H1 (cell line): Measurements from ENCODE around the gene IKZF2. TPM values are rescaled to one million over a fixed set of nuclear protein-coding genes. Genes with fewer than 3 reads are reported as not detected.

Experiments used
- CTCF ChIA-PET: fragments of 300-600 bp; sonication (Branson Sonifier 250); formaldehyde crosslinking; loops from one replicate; lab custom pipeline; 2021; ENCODE audit not compliant: partially characterized antibody; lab: Charles Lee
- POLR2A ChIA-PET: fragments of 300-600 bp; sonication (Branson Sonifier 250); formaldehyde crosslinking; loops from one replicate; lab custom pipeline; 2021; ENCODE audit warnings: inconsistent platforms; ENCODE audit not compliant: partially characterized antibody; lab: Charles Lee
- DNase-seq, 2 experiments: peaks; one replicate each; pipeline versions ENCODE4 v3.0.0 to v3.0.0-alpha.2; 2010 to 2022; ENCODE audit warnings: low spot score in 2 of 2, low read depth in 1 of 2, mixed read lengths in 1 of 2
- FAIRE-seq: peaks from 2 replicates; lab custom pipeline; 2011; peaks lifted over from hg19 to GRCh38; lab: Jason Lieb, UNC
- H2AFZ ChIP-seq: 2 replicates; pipeline ENCODE4 v1.8.1; 2012; ENCODE audit warnings: low read length, inconsistent platforms
- H2AK5ac ChIP-seq: 2 replicates; pipeline ENCODE4 v1.6.1; 2013; ENCODE audit warnings: low read depth, low read length
- H2BK120ac ChIP-seq: replicated peaks from 2 replicates; pipeline ENCODE3; 2013; ENCODE audit warnings: low read depth, low read length, inconsistent platforms
- H2BK12ac ChIP-seq: 2 replicates; pipeline ENCODE4 v1.6.1; 2013; ENCODE audit warnings: low read depth, low read length
- H2BK15ac ChIP-seq: 2 replicates; pipeline ENCODE4 v1.6.1; 2013; ENCODE audit warnings: low read length
- H2BK20ac ChIP-seq: 2 replicates; pipeline ENCODE4 v1.6.1; 2013; ENCODE audit warnings: low read length
- H2BK5ac ChIP-seq: 2 replicates; pipeline ENCODE4 v1.6.1; 2013; ENCODE audit warnings: low read depth, low read length
- H3K14ac ChIP-seq: 2 replicates; pipeline ENCODE4 v1.6.1; 2013; ENCODE audit warnings: inconsistent platforms; ENCODE audit not compliant: insufficient read length
- H3K18ac ChIP-seq: 2 replicates; pipeline ENCODE4 v1.6.1; 2013; ENCODE audit warnings: low read length; ENCODE audit errors: extremely low read depth
- H3K23ac ChIP-seq: 2 replicates; pipeline ENCODE4 v1.6.1; 2013; ENCODE audit warnings: inconsistent platforms; ENCODE audit not compliant: insufficient read length
- H3K23me2 ChIP-seq: 2 replicates; pipeline ENCODE4 v1.6.1; 2013; ENCODE audit warnings: low read depth, low read length
- H3K27ac ChIP-seq: 2 replicates; pipeline ENCODE4 v1.6.1; 2011; ENCODE audit warnings: low read depth, low read length, inconsistent platforms
- H3K27me3 ChIP-seq, 4 experiments: replicated peaks in 1 of 4; 1 replicate in 1 of 4; 2 replicates in 3 of 4; pipeline versions ENCODE4 v1.6.1 to v1.8.1; 2011 to 2013; ENCODE audit warnings: low read length in 3 of 4, mild to moderate bottlenecking in 3 of 4, inconsistent platforms in 2 of 4, mixed read lengths in 2 of 4, moderate library complexity in 1 of 4; ENCODE audit not compliant: control insufficient read depth in 3 of 4, insufficient read depth in 3 of 4; ENCODE audit errors: extremely low read depth in 1 of 4
- H3K36me3 ChIP-seq, 4 experiments: 2 replicates each; pipeline versions ENCODE4 v1.6.1 to v1.8.1; 2011 to 2013; ENCODE audit warnings: mild to moderate bottlenecking in 4 of 4, low read length in 3 of 4, moderate library complexity in 2 of 4, control low read depth in 1 of 4, inconsistent platforms in 1 of 4; ENCODE audit not compliant: insufficient read depth in 4 of 4, control insufficient read depth in 2 of 4
- H3K4ac ChIP-seq: replicated peaks from 2 replicates; pipeline ENCODE3; 2013; ENCODE audit warnings: low read length, low read depth, mixed read lengths, inconsistent platforms; ENCODE audit not compliant: insufficient read length
- H3K4me1 ChIP-seq, 4 experiments: replicated peaks in 1 of 4; 1 replicate in 1 of 4; 2 replicates in 3 of 4; pipeline versions ENCODE4 v1.6.1 to v1.8.1; 2011 to 2013; ENCODE audit warnings: low read length in 3 of 4, inconsistent platforms in 2 of 4, mixed read lengths in 1 of 4; ENCODE audit not compliant: insufficient read depth in 4 of 4, control insufficient read depth in 3 of 4
- H3K4me2 ChIP-seq, 2 experiments: 2 replicates each; pipeline versions ENCODE4 v1.6.1 to v1.8.1; 2011 to 2013; ENCODE audit warnings: low read depth in 2 of 2, low read length in 2 of 2, control low read depth in 1 of 2, inconsistent platforms in 1 of 2, mild to moderate bottlenecking in 1 of 2; ENCODE audit not compliant: insufficient read depth in 1 of 2
- H3K4me3 ChIP-seq, 4 experiments: fragments of 200-600, 300-600 bp in 1 of 4; sonication (generic), shearing (Covaris generic), sonication (Bioruptor Twin) in 1 of 4; 2 replicates each; pipeline versions ENCODE4 v1.5.1 to v1.8.1; 2011 to 2016; ENCODE audit warnings: low read length in 4 of 4, low read depth in 3 of 4, control low read depth in 2 of 4, inconsistent platforms in 2 of 4, mild to moderate bottlenecking in 2 of 4, mixed read lengths in 1 of 4, moderate library complexity in 1 of 4; ENCODE audit not compliant: insufficient read depth in 2 of 4; ENCODE audit errors: extremely low read depth in 1 of 4
- H3K56ac ChIP-seq: replicated peaks from 2 replicates; pipeline ENCODE3; 2013; ENCODE audit warnings: low read depth, mild to moderate bottlenecking, mixed read lengths, low read length, inconsistent platforms; ENCODE audit not compliant: insufficient read length
- H3K79me1 ChIP-seq: 2 replicates; pipeline ENCODE4 v1.6.1; 2013; ENCODE audit warnings: low read depth, low read length, control low read depth
- H3K79me2 ChIP-seq, 2 experiments: 2 replicates each; pipeline versions ENCODE4 v1.6.1 to v1.8.1; 2012 to 2013; ENCODE audit warnings: low read length in 2 of 2, mild to moderate bottlenecking in 2 of 2, inconsistent platforms in 1 of 2; ENCODE audit not compliant: insufficient read depth in 2 of 2, control insufficient read depth in 1 of 2
- H3K9ac ChIP-seq, 4 experiments: replicated peaks in 1 of 4; 1 replicate in 1 of 4; 2 replicates in 3 of 4; pipeline versions ENCODE4 v1.6.1 to v1.8.1; 2011 to 2013; ENCODE audit warnings: low read depth in 3 of 4, low read length in 3 of 4, control low read depth in 2 of 4, mild to moderate bottlenecking in 2 of 4, moderate library complexity in 2 of 4, inconsistent platforms in 1 of 4; ENCODE audit errors: extremely low read depth in 1 of 4
- H3K9me3 ChIP-seq, 2 experiments: 2 replicates each; pipeline versions ENCODE4 v1.6.1 to v1.8.1; 2012 to 2013; ENCODE audit warnings: mild to moderate bottlenecking in 2 of 2, moderate library complexity in 2 of 2, control low read depth in 1 of 2, inconsistent platforms in 1 of 2, low read depth in 1 of 2, low read length in 1 of 2, mixed read lengths in 1 of 2; ENCODE audit not compliant: insufficient read depth in 2 of 2
- H4K20me1 ChIP-seq, 2 experiments: replicated peaks in 1 of 2; 2 replicates each; pipeline versions ENCODE3 to v1.8.1; 2011 to 2013; ENCODE audit warnings: inconsistent platforms in 2 of 2, low read length in 2 of 2, mild to moderate bottlenecking in 1 of 2; ENCODE audit not compliant: insufficient read depth in 2 of 2, control insufficient read depth in 1 of 2
- H4K5ac ChIP-seq: 2 replicates; pipeline ENCODE4 v1.6.1; 2013; ENCODE audit warnings: low read length, low read depth, mixed read lengths, inconsistent platforms; ENCODE audit not compliant: insufficient read length
- H4K8ac ChIP-seq: 2 replicates; pipeline ENCODE4 v1.8.0; 2013; ENCODE audit warnings: mild to moderate bottlenecking, moderate library complexity, low read length, inconsistent platforms; ENCODE audit not compliant: insufficient read depth; ENCODE audit errors: extremely low read depth
- H4K91ac ChIP-seq: replicated peaks from 2 replicates; pipeline ENCODE3; 2013; ENCODE audit warnings: low read length, mixed read lengths, inconsistent platforms; ENCODE audit not compliant: insufficient read length
- ASH2L ChIP-seq: fragments of 200-600, 300-600 bp; sonication (generic); IDR thresholded peaks from one replicate; pipeline ENCODE4 v1.7.1; 2017; ENCODE audit warnings: low read length
- BACH1 ChIP-seq: IDR thresholded peaks from 2 replicates; pipeline ENCODE4 v1.6.1; 2012; ENCODE audit warnings: low read length, improper control_type of control experiment
- CHD2 ChIP-seq: IDR thresholded peaks from 2 replicates; pipeline ENCODE4 v1.6.1; 2012; ENCODE audit warnings: low read length, improper control_type of control experiment
- CTCF ChIP-seq, 3 experiments: IDR thresholded peaks; 1 replicate in 2 of 3; 2 replicates in 1 of 3; pipeline versions ENCODE4 v1.5.1 to v1.6.1; 2011; ENCODE audit warnings: low read length in 3 of 3, mild to moderate bottlenecking in 3 of 3, inconsistent platforms in 2 of 3, low read depth in 1 of 3, moderate library complexity in 1 of 3; ENCODE audit not compliant: insufficient read depth in 1 of 3; ENCODE audit errors: control extremely low read depth in 1 of 3
- EP300 ChIP-seq, 2 experiments: IDR thresholded peaks; 1 replicate in 1 of 2; 2 replicates in 1 of 2; pipeline ENCODE4 v1.6.1; 2011 to 2012; ENCODE audit warnings: low read depth in 2 of 2, low read length in 2 of 2, mild to moderate bottlenecking in 2 of 2, borderline replicate concordance in 1 of 2, inconsistent platforms in 1 of 2, moderate library complexity in 1 of 2
- EZH2 ChIP-seq: fragments of 200-600 bp; sonication (generic); IDR thresholded peaks from 2 replicates; pipeline ENCODE4 v1.7.1; 2012; ENCODE audit warnings: low read depth, mild to moderate bottlenecking, moderate library complexity, low read length, inconsistent platforms; ENCODE audit not compliant: severe bottlenecking
- HDAC6 ChIP-seq: IDR thresholded peaks from one replicate; pipeline ENCODE4 v1.7.1; 2012; ENCODE audit warnings: low read depth, mild to moderate bottlenecking, inconsistent platforms, low read length, moderate library complexity
- KDM4A ChIP-seq: IDR thresholded peaks from one replicate; pipeline ENCODE4 v1.7.1; 2012; ENCODE audit warnings: low read depth, mild to moderate bottlenecking, moderate library complexity, low read length, inconsistent platforms; ENCODE audit not compliant: severe bottlenecking
- NANOG ChIP-seq: IDR thresholded peaks from 2 replicates; pipeline ENCODE4 v1.6.1; 2011; ENCODE audit warnings: low read length, low read depth, mild to moderate bottlenecking, inconsistent platforms; ENCODE audit not compliant: insufficient read depth, poor library complexity, severe bottlenecking
- POU5F1 ChIP-seq: IDR thresholded peaks from 2 replicates; pipeline ENCODE4 v1.6.1; 2011; ENCODE audit warnings: low read depth, mild to moderate bottlenecking, low read length, moderate library complexity
- SIX5 ChIP-seq: IDR thresholded peaks from 2 replicates; pipeline ENCODE4 v1.6.1; 2011; ENCODE audit warnings: mild to moderate bottlenecking, low read depth, low read length
- TBP ChIP-seq: IDR thresholded peaks from 2 replicates; pipeline ENCODE4 v1.6.1; 2011; ENCODE audit warnings: low read depth, low read length, improper control_type of control experiment
- WGBS, 2 experiments: shearing (Covaris generic) in 1 of 2; methylation state at CpG; one replicate each; pipeline versions ENCODE4 v1.1.6 to v1.1.7; 2013 to 2015; ENCODE audit warnings: low lambda C conversion rate in 2 of 2, mixed read lengths in 2 of 2, inconsistent platforms in 1 of 2, low coverage in 1 of 2, missing lambda C conversion rate in 1 of 2; ENCODE audit not compliant: insufficient replicate concordance in 2 of 2, insufficient coverage in 1 of 2, insufficient read length in 1 of 2; ENCODE audit errors: extremely low coverage in 1 of 2, missing lambda C conversion rate in 1 of 2; 5-methylcytosine and 5-hydroxymethylcytosine counted together
- polyA plus RNA-seq, 7 experiments: library from polyadenylated mRNA; depleted of rRNA in 3 of 7; stranded (reverse) in 5 of 7; unstranded in 2 of 7; fragments of >200 nt in 5 of 7; fragments of 200-250 nt in 2 of 7; gene quantifications; 1 replicate in 5 of 7; 2 replicates in 1 of 7; 4 replicates in 1 of 7; pipeline versions ENCODE4 v1.2.1 to v1.2.3, GENCODE V29; 2011 to 2013; ENCODE audit warnings: missing spikeins in 2 of 7, mixed read lengths in 2 of 7
- total RNA-seq: library from RNA; stranded (reverse); fragmentation: NEBNext Ultra II Directional; extraction: Animal tissue kit (Norgen Biotek cat#: 25700); gene quantifications from 2 replicates; pipeline ENCODE4 v1.2.1, GENCODE V29; 2021

IKZF2 gene
- total and polyA plus RNA-seq, 2 of the 8 experiments (the other 6 are each of a cell fraction or from before 2014, with no cell fraction given), result 1.7 to 4.4 TPM

- Histone ChIP-seq H3K23ac (no peak overlapping the region), H3K4me2 (no peak overlapping the region; a peak in 1 of 4 replicates), H3K9ac (no peak overlapping the region), H2AK5ac (no peak overlapping the region), H3K79me2 (no peaks in the 10 kb centered on the region), H3K4me3 (no peak overlapping the region), H3K79me1 (no peaks in the 10 kb centered on the region), H3K56ac (no peak overlapping the region), H3K14ac (no peak overlapping the region), H4K91ac (no peak overlapping the region), H4K8ac (no peak overlapping the region), H4K5ac (no peak overlapping the region), H3K23me2 (no peaks in the 10 kb centered on the region), H3K18ac (no peak overlapping the region), H3K27ac (no peak overlapping the region), H2BK120ac (no peak overlapping the region), H4K20me1 (no peaks in the 10 kb centered on the region), H2BK20ac (no peak overlapping the region), H3K27me3 (no peaks in the 10 kb centered on the region), H2BK15ac (no peak overlapping the region), H2BK12ac (no peak overlapping the region), H3K9me3 (no peaks in the 10 kb centered on the region), H2AFZ (no peak overlapping the region), H3K36me3 (no peaks in the 10 kb centered on the region), H3K4me1 (peaks cover 4 to 8% (median 4%) of the 10 kb centered on the region in 4 experiments; a peak in 6 of 7 replicates)
- POLR2A ChIA-PET, result no interaction called here
- DNase-seq, result no peak
- FAIRE-seq, result no peak
- TF ChIP-seq EZH2 (no peak), BACH1 (no peak), KDM4A (no peak), ASH2L (no peak), POU5F1 (no peak), EP300 (IDR thresholded peaks at IDR 0.05; ENCODE audit: borderline replicate concordance in 1 of 2, low read depth in 2 of 2, low read length in 2 of 2) (no peak), CHD2 (no peak), NANOG (no peak), HDAC6 (no peak), TBP (no peak), SIX5 (no peak), CTCF (IDR thresholded peaks at IDR 0.05; ENCODE audit: control extremely low read depth in 1 of 3, insufficient read depth in 1 of 3, low read depth in 1 of 3, low read length in 3 of 3) (no peak)
- TF ChIP-seq, all 59 proteins: peak for 0
- CTCF ChIA-PET, result no interaction called here
- H2BK5ac ChIP-seq, result no peak overlapping the region
- no peak overlapping the region for H3K4ac ChIP-seq
- WGBS, 2 experiments, result 95% methylated on average over 3 of the region's 3 CpGs; no CpG with 5 or more reads in 1 of the 2 experiments
Measured at GRCh38 chr2:213087040-213087439, 64.4 kb downstream of the IKZF2 start.
